Heart left ventricle (tissue), 16 donors: ENCODE results near the gene PMEPA1. TPM values are rescaled to one million over a fixed set of nuclear protein-coding genes. Genes with fewer than 3 reads are reported as not detected.

Experiments used
- ATAC-seq, 4 donors: fragments of 200-7000 bp; cut with Tn5 transposase; one replicate each; pipeline ENCODE4 v1.9.1; 2020 to 2022; ENCODE audit warnings: moderate library complexity in 4 of 4, mild to moderate bottlenecking in 3 of 4, moderate number of reproducible peaks in 1 of 4
- DNase-seq, 5 donors: peaks; one replicate each; pipeline ENCODE4 v3.0.0-alpha.2; 2020
- H3K27ac ChIP-seq, 12 donors: fragments of 200-600 bp; sonication (generic) in 4 of 12; one replicate each; pipeline versions ENCODE4 v1.5.0 to v1.8.0; 2016 to 2022; ENCODE audit warnings: mild to moderate bottlenecking in 2 of 12
- H3K27me3 ChIP-seq, 9 donors: fragments of 200-600 bp; sonication (generic) in 2 of 9; one replicate each; pipeline versions ENCODE4 v1.5.1 to v1.8.0; 2016 to 2022; ENCODE audit warnings: mild to moderate bottlenecking in 3 of 9
- H3K36me3 ChIP-seq, 9 donors: fragments of 200-600 bp; sonication (generic) in 2 of 9; one replicate each; pipeline versions ENCODE4 v1.5.0 to v1.8.0; 2018 to 2022; ENCODE audit warnings: mild to moderate bottlenecking in 2 of 9
- H3K4me1 ChIP-seq, 12 donors: fragments of 200-600 bp; sonication (generic) in 4 of 12; one replicate each; pipeline versions ENCODE4 v1.5.0 to v1.8.0; 2016 to 2022; ENCODE audit warnings: mild to moderate bottlenecking in 3 of 12
- H3K4me3 ChIP-seq, 12 donors: fragments of 200-600 bp; sonication (generic) in 4 of 12; one replicate each; pipeline versions ENCODE4 v1.5.0 to v1.8.0; 2017 to 2022; ENCODE audit warnings: mild to moderate bottlenecking in 9 of 12, moderate library complexity in 4 of 12
- H3K9me3 ChIP-seq, 12 donors: fragments of 200-600 bp; sonication (generic) in 4 of 12; one replicate each; pipeline versions ENCODE4 v1.5.0 to v1.8.0; 2016 to 2022; ENCODE audit warnings: mild to moderate bottlenecking in 1 of 12
- CTCF ChIP-seq, 12 donors: fragments of 200-600 bp; sonication (generic) in 4 of 12; IDR thresholded peaks; one replicate each; pipeline versions ENCODE4 v1.5.0 to v1.8.0; 2018 to 2022; ENCODE audit warnings: antibody characterized with exemption in 12 of 12, mild to moderate bottlenecking in 5 of 12
- POLR2A ChIP-seq, 2 donors: fragments of 450-650 bp; IDR thresholded peaks; one replicate each; pipeline ENCODE4 v1.6.1; 2017; ENCODE audit warnings: antibody characterized with exemption in 2 of 2, mild to moderate bottlenecking in 2 of 2, moderate library complexity in 2 of 2
- WGBS, 4 donors: extraction: QIAGEN DNeasy Blood & Tissue Kit in 2 of 4; methylation state at CpG; one replicate each; pipeline versions ENCODE4 v1.1.5 to v1.1.7; 2013 to 2018; 5-methylcytosine and 5-hydroxymethylcytosine counted together
- intact Hi-C, 10 donors: fragments of 100-400 bp; cut with DNase I; formaldehyde crosslinking; loops; one replicate each; pipeline versions ENCODE4 v1.11.1 to v1.14.2; 2022
- polyA plus RNA-seq, 2 donors: library from polyadenylated mRNA; stranded (reverse); fragments of 200-250 nt; gene quantifications; one replicate each; pipeline ENCODE4 v1.2.3, GENCODE V29; 2013
- total RNA-seq, 9 donors: library from RNA; depleted of rRNA in 2 of 9; stranded (reverse); fragments of >200 nt in 2 of 9; fragmentation: NEBNext Ultra II Directional in 3 of 9; extraction: Animal tissue kit (Norgen Biotek cat#: 25700) in 3 of 9; gene quantifications; one replicate each; pipeline versions ENCODE4 v1.1.0 to v1.2.4, GENCODE V29; 2016 to 2023
- donor health status: ischemic (EF 13 %, LVEDD 7.1; RV severe dilation, severe dysfunction).
- donor health status: healthy with polysubstance abuse.
- donor health status: DM: no; HTN: yes; CAD: no.
- donor health status: DM: no; HTN: no; CAD: no.
- donor health status: ischemic (EF 25% LVEDD 6.9; RV normal size, moderate dysfunction).
- donor health status: ischemic (EF 25% LVEDD 5.7; RV mildly dilated, moderate dysfunction).
- donor health status: healthy.
- donor health status: DM: yes; HTN: yes; CAD: no.
- donor health status: ischemic (EF 35%, LVEDD 5.7; RV mildly dilated, moderate dysfunction).
- donor health status: nonischemic (EF 11% LVEDD 7.7; RV severe dilation, severe dysfunction).
- donor health status: DM: yes; HTN: yes; CAD: no.
- donor health status: PGD.
- donor health status: ischemic (EF 29% LVEDD 5.4; RV normal size, mild dysfunction).
- donor health status: nonischemic (EF 23%, LVEDD 6.1; RV moderate dilation, normal function).

PMEPA1 gene
- total and polyA plus RNA-seq, 11 donors, result 12.6 to 115 (median 30.0) TPM

GRCh38 chr20:57611586-57612311 is 98.1 kb downstream of the PMEPA1 start:
- WGBS, 4 donors, result 75 to 84% (median 79%) methylated on average over 14 to 18 of the region's 18 CpGs
- ATAC-seq (peak in 1 of 4 donors; percentile 24), DNase-seq (peak in 2 of 5 donors; percentile 15 to 30)
- peaks cover 0 to 38% (median 4%) of the 10 kb centered on the region in 9 donors for H3K27me3 ChIP-seq
- intact Hi-C loops, result no loop called here
- peaks cover 0 to 6% (median 0%) of the 10 kb centered on the region in 9 donors for H3K36me3 ChIP-seq
- no peak overlapping the region for H3K4me3 ChIP-seq
- TF ChIP-seq CTCF (IDR thresholded peaks at IDR 0.05), result no peak
- TF ChIP-seq POLR2A (IDR thresholded peaks at IDR 0.05), result no peak
- no peak overlapping the region for H3K27ac ChIP-seq
- no peaks in the 10 kb centered on the region for H3K4me1 ChIP-seq
- no peaks in the 10 kb centered on the region for H3K9me3 ChIP-seq

GRCh38 chr20:57610261-57610952 is 99.4 kb downstream of the PMEPA1 start:
- Histone ChIP-seq H3K4me3 (no peak overlapping the region), H3K9me3 (no peaks in the 10 kb centered on the region), H3K36me3 (peaks cover 0 to 6% (median 0%) of the 10 kb centered on the region in 9 donors), H3K27ac (no peak overlapping the region), H3K27me3 (peaks cover 0 to 32% (median 4%) of the 10 kb centered on the region in 9 donors), H3K4me1 (no peaks in the 10 kb centered on the region)
- intact Hi-C loops, result no loop called here
- WGBS, 4 donors, result 61 to 70% (median 67%) methylated on average over 16 to 18 of the region's 18 CpGs
- DNase-seq (peak in 1 of 5 donors; percentile 8), ATAC-seq (no peak)
- no peak for TF ChIP-seq POLR2A (IDR thresholded peaks at IDR 0.05)
- TF ChIP-seq CTCF (IDR thresholded peaks at IDR 0.05), result no peak

DNA sequence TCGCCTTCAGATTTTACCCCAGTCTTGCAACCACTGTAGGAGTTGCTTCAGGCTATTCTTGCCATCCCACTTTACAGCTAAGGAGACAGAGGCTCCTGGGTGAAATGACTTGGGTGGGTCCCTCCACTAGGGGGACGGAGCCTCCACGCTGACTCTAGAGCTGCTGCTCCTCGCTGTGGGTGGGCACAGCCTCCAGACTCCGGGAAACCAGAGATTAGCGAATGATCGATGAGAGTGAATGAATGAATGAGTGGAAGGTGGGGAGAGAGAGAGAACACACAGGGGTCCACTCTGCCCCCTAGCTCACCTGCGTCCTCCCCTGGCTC is 100.0 kb downstream of the PMEPA1 start:
- no peak for TF ChIP-seq POLR2A (IDR thresholded peaks at IDR 0.05)
- TF ChIP-seq CTCF (IDR thresholded peaks at IDR 0.05), result no peak
- intact Hi-C loops, result no loop called here
- no peak for DNase-seq
- WGBS, 4 donors, result 83 to 90% (median 86%) methylated on average over 8 of the region's 8 CpGs
- Histone ChIP-seq H3K27ac (no peak overlapping the region), H3K36me3 (peaks cover 0 to 4% (median 0%) of the 10 kb centered on the region in 9 donors), H3K4me3 (no peak overlapping the region), H3K9me3 (no peaks in the 10 kb centered on the region), H3K4me1 (no peaks in the 10 kb centered on the region), H3K27me3 (peaks cover 0 to 26% (median 4%) of the 10 kb centered on the region in 9 donors)
- no peak for ATAC-seq

- 73 to 79% (median 78%) methylated on average over 6 to 16 of the region's 16 CpGs for WGBS, 4 donors
- TF ChIP-seq CTCF (IDR thresholded peaks at IDR 0.05) (no peak), POLR2A (IDR thresholded peaks at IDR 0.05) (no peak)
- peaks cover 0 to 26% (median 4%) of the 10 kb centered on the region in 9 donors for H3K27me3 ChIP-seq
- H3K4me3 ChIP-seq, result no peak overlapping the region
- ATAC-seq (peak in 1 of 4 donors; percentile 31), DNase-seq (peak in 1 of 5 donors; percentile 11)
- H3K9me3 ChIP-seq, result no peaks in the 10 kb centered on the region
- no peaks in the 10 kb centered on the region for H3K36me3 ChIP-seq
- no peak overlapping the region for H3K27ac ChIP-seq
- intact Hi-C loops, result no loop called here
- H3K4me1 ChIP-seq, result no peaks in the 10 kb centered on the region
These were observed 100.6 kb downstream of the PMEPA1 start for GRCh38 chr20:57609086-57609841.
